ENCODE data around the gene CLEC18B. TPM values are rescaled to one million over a fixed set of nuclear protein-coding genes. Genes with fewer than 3 reads are reported as not detected.
"Not testable (repeated sequence)": the region's sequence is repeated elsewhere in the genome, so short reads cannot be mapped to it uniquely, and the experiment has no call there.

The CLEC18B gene
- total RNA-seq, 3 donors from 2014 or later, result 0.16 to 1.6 TPM; not detected in 1

DNA sequence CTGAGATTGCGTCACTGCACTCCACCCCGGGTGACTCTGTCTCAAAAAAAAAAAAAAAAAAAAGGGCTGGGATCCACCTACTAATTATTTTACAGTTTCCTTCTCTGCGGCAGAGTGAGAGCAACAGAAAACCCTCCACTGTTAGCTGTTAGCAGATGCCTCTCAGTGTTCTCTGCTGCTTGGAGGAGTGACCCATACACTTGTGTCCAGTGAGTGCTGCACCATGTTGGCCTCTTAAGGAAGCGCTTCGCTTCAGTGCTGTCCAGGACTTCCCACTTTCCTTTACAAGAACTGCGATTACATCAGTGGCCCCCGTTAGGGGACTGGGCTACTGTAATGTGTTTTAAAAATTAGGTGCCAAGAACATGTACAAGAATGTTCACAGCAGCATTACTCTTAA lies 18.4 kb upstream of the CLEC18B start:
- intact Hi-C loops (cut with DNase I; ENCODE audit: low total_unique reads), result no loop called here
- no peak overlapping the region for H3K4me3 ChIP-seq
- TF ChIP-seq CTCF (IDR thresholded peaks at IDR 0.05), result no peak
- no peak for TF ChIP-seq POLR2AphosphoS5 (IDR thresholded peaks at IDR 0.05)
- TF ChIP-seq POLR2A (IDR thresholded peaks at IDR 0.05), result no peak

GRCh38 chr16:74438492-74438979 lies 17.3 kb upstream of the CLEC18B start:
- Histone ChIP-seq H3K4me1 (no peaks in the 10 kb centered on the region), H3K27me3 (no peaks in the 10 kb centered on the region), H3K9me3 (peaks cover 0 to 4% of the 10 kb centered on the region in 2 donors), H3K4me3 (no peak overlapping the region), H3K27ac (no peak overlapping the region), H3K36me3 (no peaks in the 10 kb centered on the region)
- TF ChIP-seq POLR2AphosphoS5 (IDR thresholded peaks at IDR 0.05) (no peak), CTCF (IDR thresholded peaks at IDR 0.05) (no peak), POLR2A (IDR thresholded peaks at IDR 0.05) (no peak)
- no peak for DNase-seq (ENCODE audit: low spot score in 2 of 2)
- intact Hi-C loops (cut with DNase I; ENCODE audit: low total_unique reads), result no loop called here

More for the DNA sequence above, 18.4 kb upstream of the CLEC18B start:
- Histone ChIP-seq H3K4me1 (no peaks in the 10 kb centered on the region), H3K9me3 (peaks cover 0 to 4% of the 10 kb centered on the region in 2 donors), H3K27me3 (no peaks in the 10 kb centered on the region), H3K36me3 (no peaks in the 10 kb centered on the region), H3K27ac (no peak overlapping the region)
- DNase-seq (ENCODE audit: low spot score in 2 of 2), result no peak

- intact Hi-C loops (cut with DNase I; ENCODE audit: low total_unique reads), result no loop called here
- Histone ChIP-seq H3K4me1 (no peaks in the 10 kb centered on the region), H3K36me3 (no peaks in the 10 kb centered on the region), H3K9me3 (peaks cover 0 to 4% of the 10 kb centered on the region in 2 donors), H3K27me3 (no peaks in the 10 kb centered on the region), H3K4me3 (no peak overlapping the region), H3K27ac (no peak overlapping the region)
- TF ChIP-seq POLR2A (IDR thresholded peaks at IDR 0.05) (no peak), POLR2AphosphoS5 (IDR thresholded peaks at IDR 0.05) (no peak), CTCF (IDR thresholded peaks at IDR 0.05) (no peak)
- DNase-seq (ENCODE audit: low spot score in 2 of 2), result no peak
Measured at GRCh38 chr16:74431516-74431915, 10.2 kb upstream of the CLEC18B start.

DNA sequence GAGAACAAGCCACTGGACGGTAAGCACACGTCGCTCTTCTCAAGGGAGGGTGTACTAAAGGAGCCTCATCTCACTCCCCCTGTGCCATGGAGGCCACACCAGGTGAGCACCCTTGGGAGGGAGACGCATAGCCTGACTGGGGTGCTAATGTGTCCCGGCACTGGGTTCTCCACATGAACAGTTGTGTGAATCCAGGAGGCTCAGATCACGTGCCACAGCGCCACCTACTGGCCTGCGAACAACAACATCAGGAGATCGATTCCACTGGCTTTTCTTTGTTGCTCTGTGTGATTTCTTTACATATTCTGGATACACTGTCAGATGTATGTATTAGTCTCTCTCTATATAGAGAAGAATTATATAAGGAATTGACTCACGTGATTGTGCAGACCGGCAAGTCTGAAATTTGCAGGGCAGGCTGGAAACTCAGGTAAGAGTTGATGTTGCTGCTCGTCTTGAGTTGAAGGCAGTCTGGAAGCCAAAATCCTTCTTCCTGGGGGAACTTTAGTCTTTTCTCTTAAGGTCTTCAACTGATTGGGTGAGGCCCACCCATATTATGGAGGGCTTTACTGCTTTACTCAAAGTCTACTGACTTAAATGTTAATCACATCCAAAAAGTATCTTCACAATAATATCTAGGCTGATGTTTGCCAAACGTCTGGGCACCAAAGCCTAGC lies 8.9 kb upstream of the CLEC18B start:
- H3K9me3 ChIP-seq; intact Hi-C loops (cut with DNase I; ENCODE audit: low total_unique reads); DNase-seq (ENCODE audit: low spot score in 2 of 2); H3K4me1 ChIP-seq; H3K27me3 ChIP-seq; H3K27ac ChIP-seq; H3K4me3 ChIP-seq; H3K36me3 ChIP-seq: not testable (repeated sequence)
- peak; percentile 41 to 77 (median 60) for TF ChIP-seq CTCF (IDR thresholded peaks at IDR 0.05)

GRCh38 chr16:74428493-74428892 lies 7.2 kb upstream of the CLEC18B start:
- H3K4me3 ChIP-seq; H3K36me3 ChIP-seq; DNase-seq (ENCODE audit: low spot score in 2 of 2); H3K27ac ChIP-seq; H3K27me3 ChIP-seq; intact Hi-C loops (cut with DNase I; ENCODE audit: low total_unique reads); H3K9me3 ChIP-seq; H3K4me1 ChIP-seq: not testable (repeated sequence)

DNA sequence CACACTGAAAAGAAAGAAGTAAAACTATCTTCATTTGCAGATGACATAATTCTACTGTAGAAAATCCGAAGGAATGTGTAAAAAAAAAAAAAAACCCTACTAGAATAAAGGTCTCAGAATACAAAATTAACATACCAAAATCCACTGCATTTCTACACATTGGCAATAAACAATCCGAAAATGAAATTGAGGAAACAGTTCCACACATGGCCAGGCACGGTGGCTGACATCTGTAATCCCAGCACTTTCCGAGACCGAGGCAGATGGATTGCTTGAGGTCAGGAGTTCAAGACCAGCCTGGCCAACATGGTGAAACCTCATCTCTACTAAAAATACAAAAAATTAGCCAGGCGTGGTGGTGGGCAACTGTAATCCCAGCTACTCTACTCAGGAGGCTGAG lies 4.5 kb upstream of the CLEC18B start:
- H3K36me3 ChIP-seq; intact Hi-C loops (cut with DNase I; ENCODE audit: low total_unique reads); DNase-seq (ENCODE audit: low spot score in 2 of 2); H3K4me3 ChIP-seq; H3K9me3 ChIP-seq; H3K4me1 ChIP-seq; H3K27ac ChIP-seq; H3K27me3 ChIP-seq: not testable (repeated sequence)

DNA sequence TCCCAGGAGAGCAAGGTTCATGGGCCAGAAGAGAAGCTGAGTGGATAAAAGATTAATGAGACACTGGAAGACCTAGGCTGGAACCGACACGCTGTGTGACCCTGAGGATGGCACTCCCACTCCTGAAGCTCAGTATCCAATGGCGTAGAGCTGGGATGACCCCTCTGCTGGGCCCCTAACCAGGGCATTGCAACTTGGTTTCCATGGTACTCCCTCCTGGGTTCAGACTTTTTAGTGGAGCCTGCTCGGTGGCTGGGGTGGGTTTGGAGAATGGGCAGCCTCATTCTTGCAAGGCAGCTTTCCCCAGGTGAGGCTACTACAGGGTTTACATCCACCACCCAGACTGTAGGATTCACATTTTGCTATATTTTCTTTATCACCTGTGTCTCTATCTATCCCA lies 2.4 kb upstream of the CLEC18B start:
- H3K4me1 ChIP-seq; H3K36me3 ChIP-seq; H3K27ac ChIP-seq; H3K9me3 ChIP-seq; H3K4me3 ChIP-seq; H3K27me3 ChIP-seq; intact Hi-C loops (cut with DNase I; ENCODE audit: low total_unique reads); DNase-seq (ENCODE audit: low spot score in 2 of 2): not testable (repeated sequence)

GRCh38 chr16:74422086-74422485 lies 808 bp upstream of the CLEC18B start:
- H3K9me3 ChIP-seq; DNase-seq (ENCODE audit: low spot score in 2 of 2); H3K27ac ChIP-seq; H3K27me3 ChIP-seq; intact Hi-C loops (cut with DNase I; ENCODE audit: low total_unique reads); H3K36me3 ChIP-seq; H3K4me1 ChIP-seq; H3K4me3 ChIP-seq: not testable (repeated sequence)

DNA sequence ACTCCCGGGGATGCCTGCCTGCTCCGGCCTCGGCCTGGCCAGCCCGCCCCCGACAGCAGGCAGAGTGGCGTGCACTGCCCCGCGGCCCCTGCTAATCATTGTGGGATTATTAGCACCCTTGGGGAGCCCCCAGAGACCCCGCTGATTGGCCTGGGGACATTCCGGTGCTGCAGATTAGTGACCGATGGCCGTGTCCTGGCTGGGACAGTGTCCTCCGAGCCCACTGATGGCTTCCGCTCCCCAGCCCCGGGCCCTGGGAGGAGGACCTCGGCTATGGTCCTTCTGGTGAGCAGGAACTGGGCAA lies 156 bp upstream of the CLEC18B start:
- H3K4me3 ChIP-seq; H3K27ac ChIP-seq; intact Hi-C loops (cut with DNase I; ENCODE audit: low total_unique reads); DNase-seq (ENCODE audit: low spot score in 2 of 2); H3K4me1 ChIP-seq; H3K9me3 ChIP-seq; H3K36me3 ChIP-seq; H3K27me3 ChIP-seq: not testable (repeated sequence)

Data from breast epithelium (tissue), 4 donors.